Stimulated activated CD8-positive, alpha-beta memory T cell treated with anti-CD3 and anti-CD28 coated beads, Interleukin-4, amount 100 ng/mL, for 24 hours (primary cell): ENCODE results near the gene HOXC13.

Experiments used
- DNase-seq: peaks from one replicate; pipeline ENCODE4 v3.0.0-alpha.2; 2020; ENCODE audit warnings: low read depth

Gene HOXC13

GRCh38 chr12:53995378-53996239, 57.0 kb downstream of the HOXC13 start:
- DNase-seq = no peak
